CD4-positive, alpha-beta T cell treated with Interleukin-21 for 1 hour (primary cell): ENCODE data around the gene WIZ.
"Not testable (repeated sequence)": the region's sequence is repeated elsewhere in the genome, so short reads cannot be mapped to it uniquely, and the experiment has no call there.

ENCODE experiments used
- DNase-seq: peaks from one replicate; pipeline ENCODE4 v3.0.0-alpha.2; 2020

Gene WIZ

GRCh38 chr19:15427991-15428471 lies 21.7 kb downstream of the WIZ start:
- DNase-seq, result no peak

DNA sequence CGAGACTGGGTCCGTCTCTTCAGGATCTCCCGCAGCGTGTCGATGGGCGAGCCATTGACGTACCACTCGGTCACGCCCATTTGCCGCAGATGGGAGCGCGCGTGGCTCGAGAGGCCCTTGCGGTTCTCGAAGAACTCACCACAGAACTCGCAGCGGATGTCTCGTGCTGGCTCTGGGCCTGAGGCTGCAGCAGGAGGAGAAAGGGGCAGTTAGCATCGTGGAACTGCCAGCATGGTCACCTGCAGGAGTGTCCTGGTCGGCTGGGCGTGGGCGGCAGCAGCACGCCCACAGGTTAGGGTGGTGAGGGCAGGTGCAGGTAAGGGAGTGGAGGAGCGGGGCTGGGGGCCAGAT lies 22.4 kb downstream of the WIZ start:
- no peak for DNase-seq

- no peak for DNase-seq
These were observed 23.0 kb downstream of the WIZ start for GRCh38 chr19:15426485-15427349.

GRCh38 chr19:15425321-15425950 lies 24.3 kb downstream of the WIZ start:
- DNase-seq, result no peak

- no peak for DNase-seq
These were observed 25.0 kb downstream of the WIZ start for GRCh38 chr19:15424692-15425272.

DNA sequence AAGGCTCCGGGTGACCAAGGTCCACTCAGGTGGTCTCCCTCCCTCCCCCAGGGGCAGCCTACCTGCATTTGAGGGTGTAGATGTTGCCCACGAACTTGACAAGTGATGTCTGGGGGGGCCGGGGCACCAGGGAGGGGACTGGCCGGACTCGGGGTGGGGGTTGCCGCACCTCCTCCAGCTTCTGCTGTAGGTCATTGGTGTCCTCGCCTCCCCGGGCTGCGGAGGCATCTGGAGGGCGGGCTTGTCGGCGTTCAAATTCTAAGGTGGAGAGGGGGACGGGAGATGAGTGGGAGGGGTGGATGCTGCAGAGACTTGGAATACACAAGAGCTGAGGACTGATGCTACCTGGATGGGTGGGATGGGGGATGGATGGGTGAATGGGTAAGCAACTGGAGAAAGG lies 25.6 kb downstream of the WIZ start:
- no peak for DNase-seq

DNA sequence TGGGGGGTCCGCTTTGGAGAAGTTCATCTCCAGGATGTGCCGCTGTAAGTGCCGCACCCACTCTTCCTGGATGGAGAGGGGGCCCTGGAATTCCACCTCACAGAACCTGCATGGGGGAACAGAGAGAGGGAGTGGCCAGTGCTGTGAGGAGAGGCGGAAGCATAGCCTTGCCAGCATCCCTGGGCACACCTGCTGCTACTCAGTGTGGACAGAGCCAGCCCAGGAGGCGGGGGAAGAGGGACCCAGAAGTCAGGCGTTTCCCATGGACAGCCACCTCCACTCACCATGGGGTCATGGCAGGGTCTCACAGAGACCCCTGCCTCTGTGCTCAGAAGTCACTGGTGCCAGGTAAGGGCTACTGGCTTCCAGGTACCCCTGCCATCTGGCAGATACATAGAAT lies 26.6 kb downstream of the WIZ start:
- DNase-seq, result no peak

GRCh38 chr19:15422296-15423075 lies 27.3 kb downstream of the WIZ start:
- no peak for DNase-seq

GRCh38 chr19:15421721-15422260 lies 28.0 kb downstream of the WIZ start:
- no peak for DNase-seq

DNA sequence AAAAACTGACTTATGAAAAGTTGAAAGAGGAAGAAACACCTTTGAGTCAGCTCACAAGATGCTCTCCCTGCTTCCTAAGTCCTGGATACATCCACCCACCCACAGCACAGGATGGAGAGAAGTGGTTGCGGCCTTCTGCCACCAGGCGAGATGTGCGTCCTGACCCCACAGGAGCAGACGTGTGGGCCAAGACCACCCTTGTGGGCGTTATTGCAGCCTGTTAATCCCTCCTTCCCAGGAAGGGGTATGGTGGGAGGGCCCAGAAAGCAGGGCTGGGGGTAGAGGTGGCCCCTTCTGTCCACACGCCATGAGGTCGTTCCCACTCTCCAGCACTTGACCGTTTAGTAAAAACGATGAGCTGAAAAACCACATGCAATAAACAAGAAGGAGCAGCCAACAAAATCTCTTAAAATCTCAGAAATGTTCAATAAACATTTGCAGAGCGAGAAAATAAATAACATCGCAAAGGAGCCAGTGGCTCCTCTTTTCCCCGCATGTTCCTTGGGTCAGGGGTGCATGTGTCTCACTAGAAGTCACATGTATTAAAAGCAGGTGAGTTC lies 28.5 kb downstream of the WIZ start:
- no peak for DNase-seq

GRCh38 chr19:15419413-15420025 lies 30.2 kb downstream of the WIZ start:
- DNase-seq, result no peak

DNA sequence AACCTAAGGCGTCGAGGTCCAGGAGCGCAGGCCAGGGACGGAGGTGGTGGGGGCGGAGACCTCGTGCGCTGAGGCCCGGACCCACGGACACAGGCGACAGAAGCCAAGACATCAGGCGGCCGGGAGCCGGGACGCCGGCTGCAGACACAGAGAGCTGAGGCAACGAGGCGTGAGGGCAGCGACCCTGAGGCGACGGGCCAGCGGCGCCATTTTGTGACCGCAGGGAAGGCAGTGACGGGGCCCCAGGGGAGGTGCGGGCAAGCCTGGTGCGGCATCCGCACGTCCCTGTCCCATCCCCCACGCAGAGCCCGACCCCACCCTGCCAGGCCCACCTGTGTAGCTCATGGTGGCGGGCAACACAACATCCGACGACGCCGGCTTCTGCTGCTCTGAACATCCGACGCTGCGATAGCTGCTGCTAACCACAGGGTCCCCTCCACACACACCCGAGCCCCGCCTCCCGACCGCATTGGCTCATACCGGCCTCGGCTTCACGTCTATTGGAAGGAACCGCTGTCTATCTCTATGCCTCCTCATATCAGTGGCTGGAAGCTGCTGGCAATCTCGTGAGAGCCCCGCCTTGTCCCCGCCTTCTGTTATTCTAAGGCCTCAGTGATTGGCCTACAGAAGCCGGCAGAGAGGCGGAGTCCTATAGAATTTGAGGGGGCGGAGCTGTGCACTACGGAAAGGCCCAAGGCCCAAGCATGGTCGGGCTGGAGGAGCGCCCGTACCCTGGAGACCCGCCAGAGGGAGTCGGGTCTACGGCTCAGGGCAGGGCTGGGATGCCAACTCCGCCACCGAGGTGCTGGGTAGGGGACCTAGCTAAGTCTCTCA lies 31.0 kb downstream of the WIZ start, which contains the start of gene AKAP8L:
Gene AKAP8L (minus strand): TSS at position 410 of the 834 bp plus-strand sequence. CDS start 65 bp downstream, at position 345.
- DNase-seq, result peak; percentile 100

DNA sequence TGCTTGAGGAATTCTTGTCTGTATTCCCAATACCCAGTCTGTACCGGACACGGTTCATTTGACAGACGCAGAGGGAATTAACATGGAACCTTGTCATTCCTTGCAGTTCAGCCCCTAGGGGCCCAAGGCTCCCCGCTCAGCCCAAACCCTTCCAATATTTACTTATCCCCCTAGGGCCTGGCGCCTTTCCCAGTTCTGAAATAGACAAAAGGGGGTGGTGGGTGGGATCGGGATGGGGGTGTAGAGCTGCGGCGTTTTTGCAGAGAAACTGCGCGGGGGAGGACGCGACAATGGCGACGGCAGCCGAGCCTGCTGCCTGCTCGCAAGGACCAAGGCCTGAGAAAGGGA lies 31.6 kb downstream of the WIZ start:
- DNase-seq, result no peak

- DNase-seq, result no peak
These were observed 32.1 kb downstream of the WIZ start for GRCh38 chr19:15417699-15418098.

GRCh38 chr19:15412832-15413231 lies 36.9 kb downstream of the WIZ start:
- no peak for DNase-seq

DNA sequence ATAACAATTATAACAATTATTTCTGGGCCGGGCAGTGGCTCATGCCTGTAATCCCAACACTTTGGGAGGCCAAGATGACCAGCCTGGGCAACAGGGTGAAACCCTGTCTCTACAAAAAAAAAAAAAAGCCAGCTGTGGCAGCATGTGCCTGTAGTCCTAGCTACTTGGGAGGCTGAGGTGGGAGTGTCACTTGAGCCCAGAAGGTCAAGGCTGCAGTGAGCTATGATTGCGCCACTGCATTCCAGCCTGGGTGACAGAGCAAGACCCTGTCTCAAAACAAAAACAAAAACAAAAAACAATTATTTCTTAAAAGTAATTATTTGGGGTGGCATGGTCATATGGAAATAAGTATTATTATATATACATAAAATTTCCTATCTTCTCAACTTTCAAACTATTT lies 38.4 kb downstream of the WIZ start:
- DNase-seq, result not testable (repeated sequence)

DNA sequence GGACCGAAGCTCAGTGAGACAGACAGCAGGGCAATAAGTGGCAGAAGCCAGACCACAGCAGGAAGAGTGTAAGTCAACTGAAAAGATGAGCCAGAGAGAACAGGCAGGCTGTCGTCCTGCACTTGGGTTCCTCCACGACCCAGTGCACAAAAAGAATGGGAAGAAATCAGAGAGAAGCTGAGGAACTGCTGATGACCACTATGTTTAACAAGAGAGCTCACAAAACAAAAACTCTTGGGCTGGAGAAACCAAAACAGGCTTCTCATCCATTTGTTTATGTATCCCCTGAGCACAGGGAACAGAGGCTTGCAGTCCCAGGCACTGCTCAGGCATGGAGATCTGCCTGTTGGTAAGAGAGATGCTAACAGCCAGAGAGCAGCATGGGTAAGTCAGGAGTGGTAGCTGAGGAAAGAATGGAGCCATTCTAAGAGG lies 45.0 kb downstream of the WIZ start:
- no peak for DNase-seq

GRCh38 chr19:15404097-15404779 lies 45.5 kb downstream of the WIZ start:
- no peak for DNase-seq

DNA sequence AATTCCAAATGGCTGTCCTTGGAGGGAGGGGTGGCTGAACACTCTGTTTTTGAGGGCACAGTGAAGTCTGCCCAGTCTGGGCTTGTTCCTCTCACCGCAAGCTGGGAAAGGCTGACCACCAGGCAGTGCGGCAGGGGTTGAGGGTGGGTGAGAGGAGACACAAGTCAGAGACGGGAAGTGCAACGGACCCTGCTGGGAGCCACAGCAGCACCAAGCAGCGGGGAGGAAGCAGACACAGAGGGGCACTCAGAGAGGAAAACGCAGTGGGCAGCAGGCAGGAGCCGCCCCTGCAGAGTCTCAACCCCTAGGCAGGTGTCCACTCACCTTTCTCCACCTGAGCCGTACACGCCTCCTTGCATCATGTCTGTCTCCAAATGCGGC lies 46.6 kb downstream of the WIZ start:
- no peak for DNase-seq

DNA sequence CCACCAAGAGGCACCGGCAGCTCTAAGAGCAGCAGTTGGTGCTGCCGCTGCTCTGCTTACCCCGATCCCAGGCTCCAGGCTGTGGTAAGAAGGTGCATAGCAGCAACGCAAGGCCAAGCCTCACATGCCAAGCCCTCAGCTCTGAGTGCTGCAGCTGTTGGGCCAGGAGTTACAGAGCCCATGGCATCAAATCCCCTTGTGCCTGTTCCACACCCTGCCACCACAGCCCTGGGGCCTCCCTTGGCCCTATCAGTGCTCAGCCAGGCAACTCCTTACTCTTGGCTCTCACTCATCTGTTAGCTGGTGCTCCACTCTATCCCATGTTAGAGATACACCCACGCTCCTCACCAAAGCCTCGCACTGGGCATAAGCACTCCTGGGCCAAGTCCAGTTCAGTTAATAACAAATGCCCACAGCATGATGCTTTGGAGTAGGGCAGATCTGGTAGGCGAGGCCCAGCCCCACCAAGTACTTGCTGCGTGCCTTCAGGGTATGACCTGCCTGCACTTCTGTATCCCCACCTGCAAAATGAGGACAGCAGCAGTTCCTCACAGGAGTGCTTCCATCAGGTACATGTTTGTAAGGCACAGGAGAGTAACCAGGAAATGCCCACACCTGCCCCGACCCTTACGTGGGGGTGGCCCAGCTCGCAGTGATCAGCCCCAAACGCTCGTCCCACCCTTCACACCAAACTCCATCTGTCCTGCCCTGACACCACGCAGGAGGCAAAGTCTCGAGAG lies 47.2 kb downstream of the WIZ start:
- DNase-seq, result no peak
